ENCODE results near the gene COL27A1. TPM values are rescaled to one million over a fixed set of nuclear protein-coding genes. Genes with fewer than 3 reads are reported as not detected.

COL27A1 gene
- total and polyA plus RNA-seq, 4 donors: 10.9 to 25.6 (median 17.4) TPM

- 45 to 47% methylated on average over 4 of the region's 4 CpGs for WGBS, 2 donors
- no peak for TF ChIP-seq CTCF (IDR thresholded peaks at IDR 0.05; ENCODE audit: control extremely low read depth, extremely low read depth)
These were observed 47.5 kb downstream of the COL27A1 start for GRCh38 chr9:114202849-114203248.

GRCh38 chr9:114203410-114204140, 48.2 kb downstream of the COL27A1 start:
- no peak for DNase-seq
- TF ChIP-seq CTCF (IDR thresholded peaks at IDR 0.05; ENCODE audit: control extremely low read depth, extremely low read depth): no peak
- ATAC-seq (ENCODE audit: insufficient read depth, low FRiP score): no peak

More at GRCh38 chr9:114202849-114203248, 47.5 kb downstream of the COL27A1 start:
- H3K36me3 ChIP-seq (ENCODE audit: control insufficient read depth in 4 of 4, insufficient read depth in 4 of 4, low read length in 4 of 4): peaks cover 0 to 12% (median 5%) of the 10 kb centered on the region in 4 donors
- H3K27me3 ChIP-seq (ENCODE audit: control insufficient read depth in 3 of 3, insufficient read depth in 3 of 3, low read length in 2 of 3): no peaks in the 10 kb centered on the region
- no peak overlapping the region for H3K9ac ChIP-seq (ENCODE audit: insufficient read depth in 1 of 2, low read length in 2 of 2)
- no peaks in the 10 kb centered on the region for H3K9me3 ChIP-seq (ENCODE audit: control insufficient read depth in 4 of 4, insufficient read depth in 3 of 4, low read length in 3 of 4)
- ATAC-seq (ENCODE audit: insufficient read depth, low FRiP score) (no peak), DNase-seq (no peak)
- H3K27ac ChIP-seq (ENCODE audit: low read depth in 1 of 2, low read length in 1 of 2): no peak overlapping the region
- H3K4me1 ChIP-seq (ENCODE audit: control insufficient read depth in 5 of 5, insufficient read depth in 5 of 5, low read length in 5 of 5): peaks cover 4 to 42% (median 14%) of the 10 kb centered on the region in 5 donors
- no peak overlapping the region for H3K4me3 ChIP-seq

GRCh38 chr9:114204265-114204664, 48.9 kb downstream of the COL27A1 start:
- no peak for DNase-seq
- Histone ChIP-seq H3K9ac (ENCODE audit: insufficient read depth in 1 of 2, low read length in 2 of 2) (no peak overlapping the region), H3K9me3 (ENCODE audit: control insufficient read depth in 4 of 4, insufficient read depth in 3 of 4, low read length in 3 of 4) (no peaks in the 10 kb centered on the region), H3K27me3 (ENCODE audit: control insufficient read depth in 3 of 3, insufficient read depth in 3 of 3, low read length in 2 of 3) (no peaks in the 10 kb centered on the region), H3K36me3 (ENCODE audit: control insufficient read depth in 4 of 4, insufficient read depth in 4 of 4, low read length in 4 of 4) (peaks cover 0 to 10% (median 5%) of the 10 kb centered on the region in 4 donors), H3K4me3 (no peak overlapping the region), H3K4me1 (ENCODE audit: control insufficient read depth in 5 of 5, insufficient read depth in 5 of 5, low read length in 5 of 5) (peaks cover 4 to 37% (median 11%) of the 10 kb centered on the region in 5 donors), H3K27ac (ENCODE audit: low read depth in 1 of 2, low read length in 1 of 2) (no peak overlapping the region)
- no peak for TF ChIP-seq CTCF (IDR thresholded peaks at IDR 0.05; ENCODE audit: control extremely low read depth, extremely low read depth)
- no peak for ATAC-seq (ENCODE audit: insufficient read depth, low FRiP score)
- WGBS, 2 donors: 90 to 91% methylated on average over 4 of the region's 4 CpGs

More at GRCh38 chr9:114203410-114204140, 48.2 kb downstream of the COL27A1 start:
- Histone ChIP-seq H3K27ac (ENCODE audit: low read depth in 1 of 2, low read length in 1 of 2) (no peak overlapping the region), H3K36me3 (ENCODE audit: control insufficient read depth in 4 of 4, insufficient read depth in 4 of 4, low read length in 4 of 4) (peaks cover 0 to 12% (median 5%) of the 10 kb centered on the region in 4 donors), H3K9me3 (ENCODE audit: control insufficient read depth in 4 of 4, insufficient read depth in 3 of 4, low read length in 3 of 4) (no peaks in the 10 kb centered on the region), H3K27me3 (ENCODE audit: control insufficient read depth in 3 of 3, insufficient read depth in 3 of 3, low read length in 2 of 3) (no peaks in the 10 kb centered on the region), H3K9ac (ENCODE audit: insufficient read depth in 1 of 2, low read length in 2 of 2) (no peak overlapping the region), H3K4me3 (no peak overlapping the region), H3K4me1 (ENCODE audit: control insufficient read depth in 5 of 5, insufficient read depth in 5 of 5, low read length in 5 of 5) (peaks cover 4 to 37% (median 11%) of the 10 kb centered on the region in 5 donors)
- WGBS, 2 donors: 80 to 84% methylated on average over 11 of the region's 11 CpGs

Data from lung (tissue), 12 donors.